NCI-H2196 treated with DMSO at 0.1 percent for 48 hours (cell line): ENCODE results near the gene EBPL.
"Not testable (repeated sequence)": the region's sequence is repeated elsewhere in the genome, so short reads cannot be mapped to it uniquely, and the experiment has no call there.

Experiments used
- DNase-seq: peaks from one replicate; lab custom pipeline; 2025; ENCODE audit not compliant: unreplicated experiment; lab: John Stamatoyannopoulos, UW

EBPL gene

GRCh38 chr13:49636705-49637104 is 54.6 kb downstream of the EBPL start:
- no peak for DNase-seq

- DNase-seq, result no peak
Observed at GRCh38 chr13:49635599-49636433, 55.5 kb downstream of the EBPL start.

GRCh38 chr13:49633710-49634109 is 57.6 kb downstream of the EBPL start:
- DNase-seq, result no peak

- no peak for DNase-seq
Observed at GRCh38 chr13:49632156-49632555, 59.1 kb downstream of the EBPL start.

- no peak for DNase-seq
Observed at GRCh38 chr13:49630580-49630979, 60.7 kb downstream of the EBPL start.

GRCh38 chr13:49629947-49630346 is 61.3 kb downstream of the EBPL start:
- no peak for DNase-seq

DNA sequence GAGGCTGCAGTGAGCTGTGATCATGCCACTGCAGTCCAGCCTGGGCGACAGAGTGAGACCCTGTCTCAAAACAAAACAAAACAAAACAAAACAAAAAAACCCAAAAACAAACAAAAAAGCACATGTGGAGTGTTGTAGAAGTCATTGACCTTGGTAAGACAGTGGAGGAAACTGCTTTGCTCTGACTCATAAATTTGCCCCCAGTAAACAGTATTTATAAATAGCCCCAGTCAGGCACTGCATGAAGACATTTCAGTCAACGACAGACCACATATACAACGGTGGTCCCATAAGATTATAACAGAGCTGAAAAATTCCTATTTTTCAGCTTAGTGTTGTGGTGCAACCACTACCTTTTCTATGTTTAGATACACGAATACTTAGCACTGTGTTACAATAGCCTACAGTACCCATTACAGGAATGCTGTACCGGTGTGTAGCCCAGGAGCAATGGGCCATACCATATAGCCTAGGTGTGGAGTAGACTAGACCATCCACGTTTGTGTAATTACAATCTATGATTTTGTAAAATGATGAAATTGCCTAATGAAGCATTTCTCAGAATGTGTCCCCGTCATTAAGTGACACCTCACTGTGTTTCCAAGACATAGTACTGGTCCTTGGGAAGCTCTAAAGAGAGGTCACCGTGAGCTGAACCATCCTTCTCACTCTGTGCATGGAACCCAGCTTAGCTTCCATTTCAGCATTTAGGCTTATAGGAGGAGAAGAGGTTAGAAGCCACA is 61.9 kb downstream of the EBPL start:
- no peak for DNase-seq

DNA sequence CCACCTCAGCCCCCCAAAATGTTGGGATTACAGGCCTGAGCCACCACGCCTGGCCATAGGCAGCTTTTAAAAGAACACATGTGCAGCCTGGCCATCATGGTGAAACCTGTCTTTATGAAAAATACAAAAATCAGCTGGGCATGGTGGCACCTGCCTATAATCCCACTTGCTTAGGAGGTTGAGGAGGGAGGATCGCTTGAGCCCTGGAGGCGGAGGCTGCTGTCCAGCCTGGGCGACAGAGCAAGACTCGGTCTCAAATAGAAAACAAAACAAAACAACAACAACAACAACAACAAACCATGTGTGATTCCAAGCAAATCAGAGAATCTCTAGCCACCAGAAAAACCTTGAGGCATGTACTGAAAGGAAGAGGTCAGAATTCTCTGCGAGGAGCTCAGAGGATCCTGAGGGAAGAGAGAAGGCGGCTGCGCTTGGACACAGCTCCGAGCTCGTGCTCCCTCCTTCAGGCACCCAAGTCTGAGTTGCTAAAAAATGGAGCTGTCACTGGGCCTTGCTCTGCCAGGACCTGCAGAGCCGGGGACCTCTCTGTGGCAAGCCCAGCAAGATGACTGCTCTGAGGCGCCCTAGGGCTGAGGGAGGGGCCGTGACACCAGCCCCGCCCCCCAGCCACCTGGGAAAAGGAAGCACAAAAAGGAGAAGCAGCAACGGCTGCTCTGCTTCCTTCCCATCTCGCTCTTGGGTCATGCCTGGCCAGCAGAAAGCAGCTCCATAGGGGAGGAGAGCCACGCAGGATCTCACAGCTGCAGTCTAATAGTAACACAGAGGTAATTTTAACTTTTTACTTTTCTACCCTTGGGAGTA is 63.2 kb downstream of the EBPL start, which contains the start of gene ARL11:
ARL11 (plus strand) TSS at position 677 of the 822 bp plus-strand sequence. CDS start 1,941 bp downstream, outside the sequence.
- DNase-seq, result no peak

- DNase-seq, result no peak
Observed at GRCh38 chr13:49625392-49626079, 65.8 kb downstream of the EBPL start.

DNA sequence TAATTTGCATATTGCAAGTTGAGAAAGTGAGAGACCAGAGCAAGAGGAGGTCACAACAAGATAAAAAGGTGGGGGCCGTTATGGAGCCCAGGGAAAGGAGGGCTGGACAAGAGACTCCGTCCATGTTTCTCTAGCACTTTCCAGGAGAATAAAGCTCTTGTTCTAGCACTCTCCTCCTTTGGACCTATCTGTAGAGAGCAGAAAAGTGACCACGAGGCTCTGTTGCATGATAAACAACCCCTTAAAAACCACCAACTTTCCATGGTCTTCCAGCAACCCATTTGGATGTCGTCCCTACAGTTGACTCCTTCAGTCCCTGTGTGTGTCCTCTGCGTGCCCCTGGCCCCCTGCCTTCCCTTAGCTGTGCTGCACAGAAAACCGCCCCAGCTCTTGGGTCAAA is 67.1 kb downstream of the EBPL start:
- no peak for DNase-seq

GRCh38 chr13:49622174-49622946 is 68.9 kb downstream of the EBPL start:
- DNase-seq, result no peak

GRCh38 chr13:49620170-49620621 is 71.1 kb downstream of the EBPL start:
- no peak for DNase-seq

GRCh38 chr13:49616676-49617065 is 74.6 kb downstream of the EBPL start:
- DNase-seq, result no peak

DNA sequence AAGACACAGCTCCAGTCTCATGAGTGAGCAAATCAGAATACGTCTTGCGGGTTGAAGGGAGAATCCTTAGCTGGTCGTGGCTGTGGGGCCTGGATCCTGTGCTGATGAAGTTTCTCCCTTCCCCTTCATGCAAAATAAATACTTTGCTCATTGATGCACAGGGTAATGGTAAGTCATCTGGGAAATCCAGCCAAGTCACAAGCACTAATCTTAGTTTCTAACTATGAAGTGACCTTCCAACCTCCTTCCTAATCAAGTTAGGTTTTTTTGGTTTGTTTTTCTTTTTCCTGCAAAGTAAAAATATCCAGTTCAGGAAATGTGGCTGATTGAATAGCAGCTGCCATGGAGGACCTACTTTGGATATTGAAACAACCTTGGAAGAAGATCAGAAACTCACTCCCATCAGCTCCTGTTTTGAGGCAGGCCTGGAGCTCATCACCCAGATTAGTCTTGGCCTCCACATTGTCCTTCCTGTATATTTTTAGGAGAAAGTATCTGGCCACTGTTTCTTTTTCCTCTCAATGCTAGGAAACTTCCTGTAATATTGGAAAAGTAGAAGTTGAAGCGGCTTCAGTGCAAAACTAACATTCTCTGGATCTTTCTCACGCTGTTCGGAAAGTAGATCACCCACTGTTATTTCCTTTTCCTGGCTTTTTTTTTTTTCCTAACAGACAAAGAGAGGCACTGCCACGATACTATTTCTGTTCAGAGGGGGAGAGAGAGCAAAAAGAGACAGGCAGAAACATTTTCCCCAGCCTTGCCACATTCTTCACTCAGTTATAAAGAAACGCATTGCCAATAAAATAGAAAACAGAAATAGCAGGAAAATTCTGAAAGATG is 75.2 kb downstream of the EBPL start:
- DNase-seq, result no peak

DNA sequence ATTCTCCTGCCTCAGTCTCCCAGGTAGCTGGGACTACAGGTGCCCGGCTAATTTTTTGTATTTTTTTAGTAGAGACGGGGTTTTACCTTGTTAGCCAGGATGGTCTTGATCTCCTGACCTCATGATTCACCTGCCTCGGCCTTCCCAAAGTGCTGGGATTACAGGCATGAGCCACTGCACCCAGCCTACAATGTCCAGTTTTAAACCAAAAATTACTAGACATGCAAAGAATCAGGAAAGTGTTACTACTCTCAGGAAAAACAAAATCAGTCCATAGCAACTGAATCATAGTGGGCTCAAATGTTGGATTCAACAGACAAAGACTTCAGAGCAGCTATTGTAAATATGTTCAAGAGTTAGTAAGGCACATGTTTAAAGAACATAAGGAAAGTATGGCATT is 79.2 kb downstream of the EBPL start:
- DNase-seq, result not testable (repeated sequence)
